Measurements from ENCODE around the gene ESAM.

DNA sequence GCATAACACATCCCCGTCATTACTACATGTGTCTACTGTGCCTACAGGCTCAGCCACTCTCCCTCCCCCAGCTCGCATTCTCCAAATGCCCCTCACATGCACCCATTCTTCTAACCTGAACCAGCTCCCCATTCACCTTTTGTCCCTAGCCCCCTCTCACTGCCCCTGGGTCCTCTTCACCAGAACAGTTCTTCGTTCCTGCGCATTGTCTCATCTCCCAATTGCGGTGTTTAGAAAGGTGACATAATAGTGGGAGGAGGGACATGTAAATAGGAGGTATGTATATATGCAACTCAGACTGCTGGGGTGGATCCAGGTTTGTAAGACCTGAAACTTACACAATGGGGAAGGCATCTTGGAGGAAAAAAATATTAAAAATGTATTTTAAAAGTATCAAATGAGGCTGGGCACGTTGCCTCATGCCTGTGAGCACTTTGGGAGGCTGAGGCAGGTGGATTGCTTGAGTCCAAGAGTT, 5.3 kb downstream of the ESAM start:
- TF ChIP-seq, protein P1, sequence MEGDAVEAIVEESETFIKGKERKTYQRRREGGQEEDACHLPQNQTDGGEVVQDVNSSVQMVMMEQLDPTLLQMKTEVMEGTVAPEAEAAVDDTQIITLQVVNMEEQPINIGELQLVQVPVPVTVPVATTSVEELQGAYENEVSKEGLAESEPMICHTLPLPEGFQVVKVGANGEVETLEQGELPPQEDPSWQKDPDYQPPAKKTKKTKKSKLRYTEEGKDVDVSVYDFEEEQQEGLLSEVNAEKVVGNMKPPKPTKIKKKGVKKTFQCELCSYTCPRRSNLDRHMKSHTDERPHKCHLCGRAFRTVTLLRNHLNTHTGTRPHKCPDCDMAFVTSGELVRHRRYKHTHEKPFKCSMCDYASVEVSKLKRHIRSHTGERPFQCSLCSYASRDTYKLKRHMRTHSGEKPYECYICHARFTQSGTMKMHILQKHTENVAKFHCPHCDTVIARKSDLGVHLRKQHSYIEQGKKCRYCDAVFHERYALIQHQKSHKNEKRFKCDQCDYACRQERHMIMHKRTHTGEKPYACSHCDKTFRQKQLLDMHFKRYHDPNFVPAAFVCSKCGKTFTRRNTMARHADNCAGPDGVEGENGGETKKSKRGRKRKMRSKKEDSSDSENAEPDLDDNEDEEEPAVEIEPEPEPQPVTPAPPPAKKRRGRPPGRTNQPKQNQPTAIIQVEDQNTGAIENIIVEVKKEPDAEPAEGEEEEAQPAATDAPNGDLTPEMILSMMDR (IDR thresholded peaks at IDR 0.05): no peak
- no peak for TF ChIP-seq EZH2phosphoT487 (IDR thresholded peaks at IDR 0.05)

Measured in neural progenitor cell (in vitro differentiated cells).